HG03095 (cell line): ENCODE measurements around the gene L3MBTL4.

Source experiments
- ATAC-seq: cut with Tn5 transposase; IDR thresholded peaks from one replicate; pipeline ENCODE4 v1.9.1; 2021; ENCODE audit warnings: moderate library complexity; ENCODE audit not compliant: unreplicated experiment

The L3MBTL4 gene

GRCh38 chr18:6257950-6258349 lies 156.8 kb downstream of the L3MBTL4 start:
- no peak for ATAC-seq

- no peak for ATAC-seq
Measured at GRCh38 chr18:6256521-6256920, 158.2 kb downstream of the L3MBTL4 start.

- no peak for ATAC-seq
Measured at GRCh38 chr18:6255886-6256285, 158.8 kb downstream of the L3MBTL4 start.

GRCh38 chr18:6255116-6255705 lies 159.5 kb downstream of the L3MBTL4 start:
- no peak for ATAC-seq

GRCh38 chr18:6254456-6254855 lies 160.3 kb downstream of the L3MBTL4 start:
- ATAC-seq: no peak

- no peak for ATAC-seq
Measured at GRCh38 chr18:6251084-6251483, 163.6 kb downstream of the L3MBTL4 start.

- ATAC-seq: no peak
Measured at GRCh38 chr18:6249788-6250187, 164.9 kb downstream of the L3MBTL4 start.

GRCh38 chr18:6249170-6249569 lies 165.5 kb downstream of the L3MBTL4 start:
- peak; percentile 82 for ATAC-seq

- ATAC-seq: no peak
Measured at GRCh38 chr18:6248017-6248416, 166.7 kb downstream of the L3MBTL4 start.

GRCh38 chr18:6242004-6242403 lies 172.7 kb downstream of the L3MBTL4 start:
- ATAC-seq: no peak

- no peak for ATAC-seq
Measured at GRCh38 chr18:6239716-6240115, 175.0 kb downstream of the L3MBTL4 start.

GRCh38 chr18:6236258-6236657 lies 178.5 kb downstream of the L3MBTL4 start:
- ATAC-seq: no peak

GRCh38 chr18:6222271-6222670 lies 192.4 kb downstream of the L3MBTL4 start:
- no peak for ATAC-seq

GRCh38 chr18:6221602-6222014 lies 193.1 kb downstream of the L3MBTL4 start:
- ATAC-seq: no peak

- ATAC-seq: no peak
Measured at GRCh38 chr18:6220129-6220528, 194.6 kb downstream of the L3MBTL4 start.

- ATAC-seq: no peak
Measured at GRCh38 chr18:6219116-6219717, 195.5 kb downstream of the L3MBTL4 start.

- no peak for ATAC-seq
Measured at GRCh38 chr18:6215888-6216287, 198.8 kb downstream of the L3MBTL4 start.

GRCh38 chr18:6211174-6211504 lies 203.6 kb downstream of the L3MBTL4 start:
- ATAC-seq: no peak

GRCh38 chr18:6210349-6211173 lies 204.2 kb downstream of the L3MBTL4 start:
- no peak for ATAC-seq

- ATAC-seq: no peak
Measured at GRCh38 chr18:6207941-6208340, 206.8 kb downstream of the L3MBTL4 start.

GRCh38 chr18:6207116-6207515 lies 207.6 kb downstream of the L3MBTL4 start:
- no peak for ATAC-seq

- no peak for ATAC-seq
Measured at GRCh38 chr18:6205706-6206105, 209.0 kb downstream of the L3MBTL4 start.
